ENCODE results near the gene PRKCQ.
A peak's percentile ranks its signal among the peaks of the same experiment; 100 is the strongest.

PRKCQ gene

GRCh38 chr10:6439875-6440274, 140.2 kb downstream of the PRKCQ start:
- peak; percentile 18 for DNase-seq

DNA sequence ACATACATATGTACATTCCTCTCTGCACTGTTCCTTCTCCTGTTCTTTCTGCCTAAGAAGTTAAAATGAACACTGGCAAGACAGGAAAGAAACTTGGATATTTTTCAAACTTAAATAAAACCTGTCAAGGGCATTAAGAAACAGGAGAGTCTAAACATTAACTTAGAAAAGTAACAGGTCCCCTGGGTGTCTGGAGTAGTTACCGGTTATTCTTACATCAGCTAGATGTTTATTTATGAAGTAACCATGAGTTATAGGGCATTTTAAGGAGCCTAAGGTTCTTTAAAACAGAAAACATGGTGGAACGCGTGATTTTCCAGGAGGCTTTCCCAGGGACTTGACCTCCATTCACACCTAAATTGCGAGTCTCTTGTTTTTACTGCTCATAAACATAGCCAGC, 148.2 kb downstream of the PRKCQ start:
- no peak for DNase-seq

- DNase-seq: no peak
Measured at GRCh38 chr10:6431186-6431585, 148.9 kb downstream of the PRKCQ start.

GRCh38 chr10:6430423-6430980, 149.6 kb downstream of the PRKCQ start:
- no peak for DNase-seq

- no peak for DNase-seq
Measured at GRCh38 chr10:6427357-6427959, 152.6 kb downstream of the PRKCQ start.

GRCh38 chr10:6426317-6426716, 153.8 kb downstream of the PRKCQ start:
- DNase-seq: peak; percentile 30

DNA sequence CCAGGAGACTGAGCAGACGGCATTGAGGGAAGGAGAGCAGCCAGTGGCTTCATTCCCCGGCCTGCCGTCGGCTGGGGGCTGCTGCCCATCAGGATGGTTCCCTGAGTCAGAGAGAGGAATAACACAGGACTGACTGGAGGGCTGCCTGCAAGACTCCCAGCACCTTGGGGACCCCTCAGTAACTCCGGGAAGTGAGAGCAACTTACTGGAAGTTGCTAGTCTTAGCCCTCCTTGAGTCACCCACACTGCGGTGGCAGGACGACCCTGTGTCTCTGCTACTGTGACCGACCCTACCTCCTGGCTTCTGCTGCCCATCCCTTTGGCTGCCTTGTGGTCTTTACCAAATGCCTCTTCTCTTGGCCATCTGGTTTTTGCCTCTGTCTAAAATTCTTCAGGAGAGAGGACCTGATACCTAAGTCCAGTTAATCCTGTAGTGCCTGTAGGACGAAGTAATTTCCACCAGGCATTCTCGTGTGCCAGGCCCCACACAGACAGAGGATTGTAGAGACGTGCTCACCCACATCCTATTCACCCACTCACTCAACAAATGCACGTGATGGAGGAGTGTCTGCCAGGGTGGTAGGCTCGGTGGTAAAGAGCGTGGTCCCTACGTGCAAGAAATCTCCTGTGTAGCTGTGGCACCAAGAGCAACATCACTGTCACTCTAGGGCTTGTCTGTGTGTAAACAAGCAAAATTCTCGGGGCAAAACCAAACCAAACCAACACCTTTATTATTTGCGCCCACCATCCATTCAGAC, 156.5 kb downstream of the PRKCQ start:
- DNase-seq: peak; percentile 65

DNA sequence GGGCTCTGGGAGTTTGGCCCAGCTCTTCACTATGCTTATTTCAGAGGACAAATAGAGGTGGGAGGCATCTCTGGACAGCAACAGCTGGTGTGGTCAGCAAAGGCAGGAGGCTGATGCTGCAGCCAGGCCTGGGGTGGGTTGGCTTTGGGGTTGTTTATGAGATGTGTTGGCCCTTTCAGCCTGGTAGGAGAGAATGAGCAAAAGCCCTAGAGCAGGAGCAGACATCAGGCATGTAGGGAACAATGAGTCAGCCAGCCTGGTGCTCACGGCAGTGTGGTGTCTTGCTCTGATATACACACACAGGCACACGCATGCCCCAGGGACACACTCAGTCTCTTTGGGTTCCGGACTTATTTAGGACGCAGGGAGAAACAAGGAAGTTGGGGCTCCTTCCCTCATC, 157.1 kb downstream of the PRKCQ start:
- peak; percentile 74 for DNase-seq

DNA sequence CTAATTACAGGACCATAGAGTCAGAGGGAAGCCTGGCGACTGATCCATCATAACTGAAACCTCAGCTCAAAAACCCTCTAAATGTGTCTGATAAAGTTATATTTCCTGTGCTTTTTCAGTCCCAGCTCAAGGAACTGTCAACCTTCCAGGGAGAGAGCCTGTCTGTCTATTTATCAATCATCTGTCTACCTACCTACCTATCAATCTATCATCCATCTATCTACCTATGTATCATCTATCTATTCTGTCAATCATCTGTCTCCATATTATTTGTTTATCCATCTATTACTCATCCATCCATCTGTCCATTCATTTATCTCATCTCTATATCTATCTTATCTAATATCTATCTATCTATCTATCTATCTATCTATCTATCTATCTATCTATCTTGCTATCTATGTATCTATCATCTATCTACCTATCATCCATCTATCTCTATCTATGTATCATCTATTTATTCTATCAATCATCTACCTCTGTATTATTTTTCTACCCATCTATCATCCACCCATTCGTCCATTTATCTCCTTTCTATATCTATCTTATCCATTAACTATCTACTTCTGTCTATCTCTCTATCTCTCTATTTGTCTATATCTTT, 161.4 kb downstream of the PRKCQ start:
- no peak for DNase-seq

GRCh38 chr10:6418167-6418566, 161.9 kb downstream of the PRKCQ start:
- DNase-seq: no peak

- no peak for DNase-seq
Measured at GRCh38 chr10:6416892-6417512, 163.1 kb downstream of the PRKCQ start.

DNA sequence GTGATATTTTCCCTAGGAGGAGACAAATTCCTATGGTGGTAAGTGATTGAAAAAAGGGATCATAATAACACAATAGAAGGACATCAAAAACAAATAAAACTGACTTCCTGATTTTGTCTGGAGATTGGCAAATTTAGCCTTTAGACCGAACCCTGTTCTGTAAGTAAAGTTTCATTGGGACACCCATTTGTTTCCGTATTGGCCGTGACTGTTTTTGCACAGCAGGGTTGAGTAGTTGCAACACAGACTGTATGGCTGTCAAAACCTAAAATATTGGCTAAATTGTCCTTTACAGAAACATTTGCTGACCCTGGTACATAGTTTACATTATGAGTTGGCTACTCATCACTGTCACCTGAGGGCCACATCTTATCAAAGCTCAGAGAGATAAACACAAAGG, 168.6 kb downstream of the PRKCQ start:
- DNase-seq: no peak

DNA sequence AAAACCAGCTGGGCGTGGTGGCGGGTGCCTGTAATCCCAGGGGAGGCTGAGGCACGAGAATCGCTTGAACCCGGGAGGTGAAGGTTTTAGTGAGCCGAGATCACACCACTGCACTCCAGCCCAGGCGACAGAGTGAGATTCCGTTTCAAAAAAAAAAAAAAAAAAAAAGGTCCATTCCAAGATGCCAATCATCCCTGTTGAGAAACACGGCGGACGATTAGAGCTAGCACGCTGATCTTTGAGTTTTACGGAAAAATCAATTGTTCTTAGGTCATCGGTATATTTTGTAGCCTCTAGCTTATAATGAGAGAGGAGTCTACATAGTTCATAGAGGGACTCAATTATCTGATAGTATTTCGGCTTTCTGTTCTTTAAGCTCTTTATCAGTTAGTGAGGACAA, 169.2 kb downstream of the PRKCQ start:
- DNase-seq: no peak

DNA sequence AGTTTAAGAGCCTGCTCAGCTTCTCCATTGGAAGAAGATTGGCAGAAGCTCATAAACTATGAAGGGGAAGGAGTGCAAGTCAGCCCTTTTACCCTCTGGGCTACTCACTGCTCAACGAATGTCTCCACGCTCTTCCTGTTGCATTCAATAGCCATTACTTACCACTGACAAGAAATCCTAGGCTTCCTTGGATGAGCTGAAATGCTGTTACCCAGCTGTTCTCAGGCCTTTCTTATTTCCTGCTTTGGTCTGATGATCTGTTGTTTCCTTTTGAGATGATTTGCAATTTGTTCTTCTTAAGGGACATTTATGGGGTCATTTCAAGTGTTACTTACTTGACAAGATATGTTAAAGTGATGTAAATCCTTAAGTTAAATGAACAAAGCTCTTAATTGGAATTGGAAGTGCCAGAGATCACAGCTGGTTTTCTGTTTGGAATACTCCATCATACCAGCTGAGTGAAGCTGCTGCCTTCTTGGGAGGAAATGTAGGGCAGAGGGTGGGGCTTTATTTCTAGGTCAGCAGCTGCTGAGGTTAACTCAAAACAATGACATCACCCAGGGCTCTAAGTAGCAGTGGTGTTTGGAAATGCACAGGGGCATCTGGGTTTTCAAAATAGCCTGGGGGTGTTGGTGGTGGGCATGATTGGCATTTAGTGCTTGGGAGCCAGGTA, 170.0 kb downstream of the PRKCQ start:
- no peak for DNase-seq

DNA sequence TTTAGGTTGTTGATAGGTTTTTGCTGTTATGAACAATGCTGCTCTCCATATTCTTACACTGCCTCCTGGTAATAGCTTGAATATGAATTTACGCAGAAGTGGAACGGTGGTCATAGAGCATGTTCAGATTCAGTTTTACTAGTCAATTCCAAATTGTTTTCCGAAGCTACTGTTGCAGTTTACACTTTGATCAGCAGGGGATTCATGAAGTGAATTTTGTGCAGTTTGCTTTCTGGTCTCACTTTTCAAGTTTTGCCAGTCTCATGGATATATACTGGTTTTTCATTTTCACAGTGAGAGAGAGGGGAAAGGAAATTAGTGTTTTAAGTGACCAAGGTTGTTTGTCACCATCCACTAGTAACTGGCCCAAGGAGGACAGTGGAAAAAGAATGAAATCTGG, 171.3 kb downstream of the PRKCQ start:
- DNase-seq: no peak

- DNase-seq: no peak
Measured at GRCh38 chr10:6407034-6407721, 172.9 kb downstream of the PRKCQ start.

DNA sequence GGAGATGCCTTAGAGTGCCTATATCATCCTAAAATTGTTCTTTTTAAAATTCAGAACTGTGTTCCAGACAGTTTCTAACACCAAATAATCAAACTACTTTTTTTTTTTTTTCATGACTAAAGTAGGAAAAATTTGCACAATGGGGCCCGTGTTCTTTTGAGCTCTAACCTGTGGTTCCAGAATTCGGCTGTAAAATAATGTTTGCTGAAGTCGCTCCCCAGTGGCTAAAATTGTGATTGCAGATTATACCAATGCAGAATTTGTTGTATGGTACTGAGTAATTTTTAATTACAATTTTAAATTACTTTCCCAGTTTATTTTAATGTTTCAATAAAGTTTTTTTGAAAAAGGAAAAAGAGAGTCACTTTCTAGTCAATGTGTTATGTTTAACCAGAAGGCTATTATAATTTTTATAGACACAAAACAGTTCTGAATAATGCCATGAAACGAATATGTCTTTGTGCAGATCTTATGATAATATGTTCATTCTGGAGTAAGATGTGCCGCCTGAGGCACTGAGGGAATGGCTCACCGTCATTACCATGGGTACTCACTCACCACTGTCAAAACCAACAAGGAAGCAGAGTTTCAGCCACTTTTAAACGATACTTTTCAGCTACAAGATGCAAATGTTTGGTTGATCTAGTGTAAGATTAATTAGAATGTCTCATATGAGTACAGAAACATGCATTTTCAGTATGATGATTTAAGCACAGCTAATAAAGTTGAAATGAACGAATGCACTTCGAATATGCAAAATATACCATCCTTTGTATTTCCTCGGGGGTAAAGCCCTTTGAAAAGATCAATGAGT, 173.6 kb downstream of the PRKCQ start:
- DNase-seq: no peak

DNA sequence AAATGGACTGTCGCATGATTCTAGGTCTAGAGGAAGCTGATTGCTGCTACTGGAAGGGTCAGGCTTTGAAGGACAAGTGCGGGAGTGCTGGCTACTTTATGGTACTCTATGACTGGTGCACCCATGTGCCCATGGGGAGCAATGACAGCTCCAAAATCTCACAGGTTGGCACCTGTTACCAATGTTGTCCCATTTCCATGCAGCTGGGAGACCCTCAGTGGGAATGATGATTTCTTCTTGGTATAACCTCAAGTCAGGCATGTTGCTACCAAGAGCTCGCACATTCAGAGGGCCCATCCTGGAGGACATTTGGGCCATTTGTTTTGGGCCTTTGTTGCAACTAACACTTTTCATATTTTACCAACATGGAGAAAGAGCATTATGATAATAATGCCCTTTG, 174.4 kb downstream of the PRKCQ start:
- no peak for DNase-seq

DNA sequence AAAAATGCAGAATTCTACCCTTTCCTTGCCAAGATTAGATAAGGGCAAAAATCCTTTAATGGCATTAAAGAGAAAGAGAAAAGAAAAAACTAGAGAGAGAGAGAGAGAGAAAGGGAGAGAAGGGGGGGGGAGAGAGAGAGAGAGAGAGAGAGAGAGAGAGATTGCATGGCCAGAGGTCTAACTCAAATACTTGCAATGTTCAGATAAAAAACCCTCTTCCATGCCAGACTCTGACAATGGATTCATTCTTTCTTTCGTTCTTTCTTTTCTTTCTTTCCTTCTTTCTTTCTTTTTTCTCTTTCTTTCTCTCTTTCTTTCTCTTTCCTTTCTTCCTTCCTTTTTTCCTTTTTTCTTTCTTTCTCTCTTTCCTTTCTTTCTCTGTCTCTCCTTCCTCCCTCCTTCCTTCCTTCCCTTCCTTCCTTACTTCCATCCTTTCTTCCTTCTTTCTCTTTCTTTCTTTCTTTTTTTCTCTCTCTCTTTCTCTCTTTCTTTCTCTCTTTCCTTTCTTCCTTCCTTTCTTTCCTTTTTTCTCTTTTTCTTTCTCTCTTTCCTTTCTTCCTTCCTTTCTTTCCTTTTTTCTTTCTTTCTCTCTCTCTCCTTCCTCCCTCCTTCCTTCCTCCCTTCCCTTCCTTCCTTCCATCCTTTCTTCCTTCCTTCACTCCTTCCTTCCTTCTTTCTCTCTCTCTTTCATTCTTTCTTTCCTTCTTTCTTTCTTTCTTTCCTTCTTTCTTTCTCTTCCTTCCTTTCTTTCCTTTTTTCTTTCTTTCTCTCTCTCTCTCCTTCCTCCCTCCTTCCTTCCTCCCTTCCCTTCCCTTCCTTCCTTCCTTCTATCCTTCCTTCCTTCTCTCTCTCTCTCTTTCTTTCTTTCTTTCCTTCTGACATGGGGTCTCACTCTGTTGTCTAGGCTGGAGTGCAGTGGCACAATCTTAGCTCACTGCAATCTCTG, 175.7 kb downstream of the PRKCQ start:
- no peak for DNase-seq

GRCh38 chr10:6402960-6403359, 177.1 kb downstream of the PRKCQ start:
- no peak for DNase-seq
